GM19397 (cell line): ENCODE measurements around the gene SIVA1.
"Not testable (repeated sequence)": the region's sequence is repeated elsewhere in the genome, so short reads cannot be mapped to it uniquely, and the experiment has no call there.

Experiments used
- ATAC-seq: cut with Tn5 transposase; IDR thresholded peaks from one replicate; pipeline ENCODE4 v1.9.1; 2021; ENCODE audit warnings: mild to moderate bottlenecking, moderate library complexity; ENCODE audit not compliant: unreplicated experiment

Gene SIVA1

DNA sequence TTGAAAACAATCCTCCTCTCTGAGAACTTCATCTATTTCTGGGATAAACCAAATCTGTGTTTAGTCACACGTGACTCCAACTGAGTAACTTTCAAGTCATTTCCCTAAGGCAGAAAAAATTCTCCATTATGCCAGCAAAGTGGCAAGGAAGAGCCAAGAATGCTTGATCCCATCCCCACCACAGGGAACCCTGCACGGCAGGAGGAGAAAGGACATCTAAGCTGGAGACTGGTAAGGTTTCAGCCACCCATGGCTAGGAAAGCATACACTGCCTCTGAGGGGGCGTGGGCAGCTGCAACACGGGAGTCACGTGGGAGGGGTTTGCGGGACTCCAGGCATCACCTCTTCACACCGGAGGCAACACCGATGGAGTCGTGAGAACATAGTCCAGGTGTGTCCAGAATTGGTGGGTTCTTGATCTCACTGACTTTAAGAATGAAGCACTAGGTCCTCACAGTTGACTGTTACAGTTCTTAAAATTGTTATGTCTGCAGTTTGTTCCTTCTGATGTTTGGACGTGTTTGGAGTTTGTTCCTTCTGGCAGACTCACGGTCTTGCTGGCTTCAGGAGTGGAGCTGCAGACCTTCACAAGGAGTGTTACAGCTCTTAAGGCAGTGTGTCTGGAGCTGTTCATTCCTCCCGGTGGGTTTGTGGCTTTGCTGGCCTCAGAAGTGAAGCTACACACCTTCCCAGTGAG is 2.7 kb upstream of the SIVA1 start:
- no peak for ATAC-seq

DNA sequence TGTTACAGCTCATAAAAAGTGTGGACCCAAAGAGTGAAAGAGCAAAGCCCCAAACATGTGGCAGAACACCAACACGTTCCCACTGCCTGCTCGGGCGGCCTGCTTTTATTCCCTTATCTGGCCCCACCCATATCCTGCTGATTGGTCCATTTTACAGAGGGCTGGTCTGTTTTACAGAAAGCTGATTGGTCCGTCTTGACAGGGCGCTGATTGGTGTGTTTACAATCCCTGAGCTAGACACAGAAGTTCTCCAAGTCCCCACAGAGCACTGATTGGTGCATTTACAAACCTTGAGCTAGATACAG is 2.2 kb upstream of the SIVA1 start:
- ATAC-seq: not testable (repeated sequence)

DNA sequence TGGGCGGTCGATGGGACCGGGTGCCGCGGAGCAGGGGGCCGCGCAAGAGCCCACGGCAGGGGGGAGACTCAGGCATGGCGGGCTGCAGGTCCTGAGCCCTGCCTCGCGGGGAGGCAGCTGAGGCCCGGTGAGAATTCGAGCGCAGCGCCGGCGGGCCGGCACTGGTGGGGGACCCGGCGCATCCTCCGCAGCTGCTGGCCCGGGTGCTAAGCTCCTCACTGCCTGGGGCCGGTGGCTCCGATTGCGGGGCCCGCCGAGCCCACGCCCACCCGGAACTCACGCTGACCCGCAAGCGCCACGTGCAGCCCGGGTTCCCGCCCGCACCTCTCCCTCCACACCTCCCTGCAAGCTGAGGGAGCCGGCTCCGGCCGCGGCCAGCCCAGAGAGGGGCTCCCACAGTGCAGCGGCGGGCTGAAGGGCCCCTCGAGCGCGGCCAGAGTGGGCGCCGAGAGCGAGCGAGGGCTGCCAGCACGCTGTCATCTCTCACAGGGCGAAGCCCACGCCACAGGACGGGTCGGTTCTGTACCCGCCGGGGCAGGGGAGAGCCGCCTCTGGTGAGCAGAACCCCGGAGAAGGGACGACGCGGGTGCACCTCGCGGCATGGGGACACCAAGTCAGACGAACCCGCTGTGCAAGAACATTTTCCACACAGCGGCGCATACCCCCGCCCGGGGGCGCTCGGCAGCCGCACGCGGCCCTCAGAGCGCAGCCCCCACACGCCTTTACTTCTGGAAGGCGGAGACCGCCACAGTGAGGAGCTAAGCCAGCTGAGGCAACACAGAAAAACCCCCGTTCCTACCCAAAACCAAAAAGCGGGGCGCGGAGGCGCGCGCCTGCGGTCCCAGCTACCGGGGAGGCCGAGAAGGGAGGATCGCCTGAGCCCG is 1.2 kb upstream of the SIVA1 start:
- ATAC-seq: no peak

GRCh38 chr14:104752423-104752734 is 568 bp upstream of the SIVA1 start:
- no peak for ATAC-seq

DNA sequence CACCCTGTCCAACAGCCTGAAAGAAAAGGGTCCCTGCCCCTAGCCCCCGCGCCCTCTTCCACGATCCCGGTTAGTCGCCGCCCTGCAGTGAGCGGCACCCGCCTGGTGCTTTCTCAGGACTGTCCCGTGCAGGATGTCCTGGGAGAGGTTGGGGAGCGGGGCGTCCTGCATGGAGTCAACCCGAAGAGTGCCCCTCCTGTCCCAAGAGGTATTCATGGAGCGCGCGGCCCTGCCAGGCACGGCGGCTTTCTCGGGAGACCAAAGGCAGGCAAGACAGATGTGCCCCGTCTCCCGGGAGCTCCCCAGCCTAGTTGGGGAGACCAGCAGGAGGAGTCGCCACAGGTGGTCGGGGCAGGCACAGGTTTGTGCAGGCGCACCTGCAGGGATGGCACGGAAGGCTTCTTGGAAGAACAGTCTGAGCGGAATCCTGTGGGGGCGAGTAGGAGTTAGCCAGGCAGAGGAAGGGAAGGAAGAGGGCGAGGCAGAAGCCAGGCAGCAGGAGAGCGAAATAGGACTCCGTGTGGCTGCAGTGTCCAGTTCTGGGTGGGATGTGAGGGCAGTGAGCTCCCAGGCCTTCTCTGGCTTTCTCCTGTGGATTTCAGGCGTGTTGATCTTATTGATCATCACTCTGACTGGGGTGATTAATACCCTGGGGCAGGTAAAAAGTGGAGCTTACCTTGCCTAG is 723 bp downstream of the SIVA1 start:
- ATAC-seq: no peak

DNA sequence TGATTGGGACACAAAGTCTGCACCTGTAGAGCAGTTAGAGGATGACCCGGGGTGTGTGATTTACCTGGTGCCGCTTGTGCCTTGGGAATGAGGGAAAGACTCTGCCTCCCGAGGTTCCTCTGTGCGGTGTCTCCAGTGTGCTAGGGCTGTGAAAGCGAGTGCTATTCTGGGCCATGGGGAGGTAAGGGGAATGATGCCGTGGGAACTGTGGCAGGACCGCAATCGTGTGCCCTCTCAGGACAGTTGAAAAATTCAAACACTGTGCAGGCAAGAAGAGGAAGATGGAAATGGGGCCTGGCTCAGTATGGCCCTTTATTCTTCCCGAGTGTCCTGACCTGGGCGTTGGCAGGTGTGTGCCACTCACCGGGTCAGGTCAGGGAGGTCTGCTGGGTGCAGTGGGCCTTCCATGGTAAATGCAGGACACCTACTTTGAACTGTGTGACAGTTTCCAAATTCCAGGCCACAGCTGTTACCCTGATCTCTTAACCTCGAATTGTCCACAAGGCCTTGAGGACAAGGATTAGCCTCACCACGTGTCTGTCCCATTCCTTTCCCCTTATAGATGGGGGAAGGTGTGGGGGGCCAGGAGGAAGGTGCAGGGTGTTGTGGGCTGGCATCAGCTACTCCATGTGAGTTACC is 1.4 kb downstream of the SIVA1 start:
- no peak for ATAC-seq

DNA sequence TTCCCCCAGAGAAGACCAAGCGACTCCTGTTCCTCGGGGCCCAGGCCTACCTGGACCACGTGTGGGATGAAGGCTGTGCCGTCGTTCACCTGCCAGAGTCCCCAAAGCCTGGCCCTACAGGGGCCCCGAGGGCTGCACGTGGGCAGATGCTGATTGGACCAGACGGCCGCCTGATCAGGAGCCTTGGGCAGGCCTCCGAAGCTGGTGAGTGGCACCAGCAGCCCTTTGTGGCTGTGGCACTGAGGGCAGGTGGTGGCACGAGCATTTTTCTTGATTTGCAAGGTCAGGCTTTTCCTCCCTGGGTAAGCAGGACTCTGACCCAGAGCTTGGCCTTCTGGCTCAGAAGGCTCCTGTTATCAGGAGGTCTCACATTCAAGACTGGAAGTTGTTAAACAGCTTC is 2.7 kb downstream of the SIVA1 start:
- ATAC-seq: no peak

DNA sequence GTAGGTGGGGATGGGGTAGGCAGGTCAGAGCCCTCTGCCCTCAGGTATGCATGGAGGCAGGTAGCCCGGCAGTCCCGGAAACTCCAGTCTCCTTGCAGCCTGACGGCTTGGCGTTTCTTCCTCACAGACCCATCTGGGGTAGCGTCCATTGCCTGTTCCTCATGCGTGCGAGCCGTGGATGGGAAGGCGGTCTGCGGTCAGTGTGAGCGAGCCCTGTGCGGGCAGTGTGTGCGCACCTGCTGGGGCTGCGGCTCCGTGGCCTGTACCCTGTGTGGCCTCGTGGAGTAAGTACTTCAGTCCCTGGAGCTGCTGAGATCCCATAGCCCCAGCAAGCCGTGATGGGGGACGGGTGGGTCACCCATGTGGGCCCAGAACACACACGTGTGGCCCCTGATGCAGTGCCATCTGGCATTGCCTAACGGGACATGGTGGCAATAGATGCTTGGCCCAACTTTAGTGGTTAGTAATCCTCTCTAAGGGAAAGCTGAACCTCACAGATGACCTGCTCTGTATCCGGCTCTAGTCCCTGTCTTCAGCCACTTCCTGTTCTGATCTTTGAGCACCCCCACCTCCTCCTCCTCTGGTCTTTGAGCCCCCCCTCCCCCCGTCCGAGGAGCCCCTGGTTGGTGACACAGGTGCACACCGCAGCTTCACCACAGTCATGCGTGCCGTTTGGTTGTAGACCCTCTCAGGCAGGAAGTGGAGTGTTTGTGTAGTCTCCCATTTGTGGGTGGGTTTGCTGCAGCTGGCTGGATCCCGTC is 3.7 kb downstream of the SIVA1 start:
- ATAC-seq: no peak

DNA sequence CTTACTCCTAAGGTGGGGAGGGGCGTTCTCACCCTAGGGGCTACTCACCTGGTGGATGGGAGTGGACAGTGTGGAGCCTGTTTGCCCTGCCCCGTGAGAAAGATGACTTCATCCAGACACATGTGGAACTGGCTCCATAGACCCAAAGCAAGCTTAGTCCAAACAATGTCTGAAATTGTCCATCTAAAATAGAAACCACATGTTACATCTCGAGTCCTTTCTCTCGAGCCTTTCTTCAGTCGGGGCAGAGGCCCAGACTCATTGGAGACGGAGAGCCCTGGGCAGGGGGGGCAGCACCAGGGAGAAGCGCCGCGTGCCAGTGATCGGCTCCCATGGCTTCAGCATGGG is 4.3 kb downstream of the SIVA1 start:
- ATAC-seq: no peak

- no peak for ATAC-seq
Measured at GRCh38 chr14:104757681-104758392, 4.9 kb downstream of the SIVA1 start.

DNA sequence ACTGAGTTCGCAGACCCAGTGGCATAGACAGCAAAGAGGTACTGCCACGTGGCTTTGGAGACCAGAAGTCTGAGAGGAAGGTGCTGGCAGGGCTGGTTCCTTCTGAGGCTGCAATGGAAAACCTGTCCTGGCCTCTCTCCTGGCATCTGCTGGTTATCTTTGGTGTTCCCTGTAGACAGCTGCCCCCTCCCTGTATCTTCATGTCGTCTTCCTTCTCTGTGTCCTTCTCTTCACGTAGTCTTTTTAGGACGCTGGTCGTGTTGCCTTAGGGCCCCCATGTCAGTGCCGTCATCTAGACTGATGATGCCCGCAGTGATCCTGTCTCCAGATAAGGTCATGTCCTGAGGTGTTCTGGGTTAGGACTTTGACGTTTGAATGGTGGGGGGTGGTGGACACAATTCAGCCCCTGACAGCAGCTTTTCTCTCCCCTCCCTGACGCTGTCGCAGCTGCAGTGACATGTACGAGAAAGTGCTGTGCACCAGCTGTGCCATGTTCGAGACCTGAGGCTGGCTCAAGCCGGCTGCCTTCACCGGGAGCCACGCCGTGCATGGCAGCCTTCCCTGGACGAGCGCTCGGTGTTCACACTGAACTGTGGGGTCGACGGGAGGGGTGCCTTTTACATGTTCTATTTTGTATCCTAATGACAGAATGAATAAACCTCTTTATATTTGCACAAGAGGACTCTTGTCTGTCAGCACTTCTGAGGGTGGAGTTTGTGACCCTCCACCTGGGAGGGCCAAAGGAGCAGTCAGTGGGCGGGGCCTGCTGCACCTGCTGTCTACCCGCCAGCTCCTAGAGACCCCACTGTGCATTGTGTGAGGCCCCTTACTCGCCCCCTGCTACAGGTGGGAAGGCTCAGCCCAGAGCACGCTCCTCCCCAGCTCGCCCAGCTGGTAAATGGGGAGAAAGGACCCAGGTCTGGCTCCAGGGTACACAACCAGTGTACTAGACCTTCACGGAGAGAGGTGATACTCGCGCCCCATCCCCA is 6.3 kb downstream of the SIVA1 start:
- ATAC-seq: no peak

DNA sequence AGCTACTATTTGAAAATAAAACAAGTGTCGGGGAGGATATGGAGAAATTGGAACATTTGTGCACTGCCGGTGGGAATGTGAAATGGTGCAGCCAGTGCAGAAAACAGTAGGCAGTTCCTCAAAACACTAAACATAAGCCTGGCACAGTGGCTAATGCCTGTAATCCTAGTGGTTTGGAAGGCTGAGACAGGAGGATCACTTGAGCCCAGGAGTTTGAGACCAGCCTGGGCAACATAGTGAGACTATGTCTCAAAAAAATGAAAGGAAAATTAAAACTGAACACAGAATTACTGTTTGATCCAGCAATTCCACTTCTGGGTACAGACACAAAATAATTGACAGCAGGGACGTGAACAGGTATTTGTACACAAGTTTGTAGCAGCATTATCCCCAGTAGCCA is 12.6 kb downstream of the SIVA1 start:
- ATAC-seq: no peak

DNA sequence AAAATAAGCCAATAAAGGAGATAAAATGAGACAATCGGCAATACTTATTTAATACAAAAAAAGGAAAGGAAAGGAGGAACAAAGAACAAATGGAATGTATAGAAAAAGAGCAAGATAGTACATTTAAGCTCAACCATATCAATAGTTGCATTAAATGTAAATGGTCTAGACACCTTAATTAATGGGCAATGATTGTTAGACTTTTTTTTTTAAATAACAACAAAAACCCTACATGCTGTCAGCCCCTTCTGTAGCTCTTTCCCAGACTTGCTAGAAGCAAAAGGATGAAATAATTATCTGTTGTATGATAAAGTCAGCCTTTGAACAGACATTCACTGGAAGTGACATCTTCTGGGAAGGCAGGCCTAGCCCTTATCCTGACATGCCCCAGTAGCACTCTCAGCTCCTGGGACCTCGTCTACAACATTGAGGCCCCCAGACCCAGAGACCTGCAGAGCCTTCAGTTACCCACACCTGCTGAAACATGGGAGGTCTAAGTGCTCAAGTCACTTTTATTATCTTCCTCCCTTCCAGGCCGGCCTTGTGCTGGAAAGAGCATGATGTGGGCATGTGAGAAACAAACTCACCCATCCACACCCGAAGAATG is 13.4 kb downstream of the SIVA1 start:
- no peak for ATAC-seq

DNA sequence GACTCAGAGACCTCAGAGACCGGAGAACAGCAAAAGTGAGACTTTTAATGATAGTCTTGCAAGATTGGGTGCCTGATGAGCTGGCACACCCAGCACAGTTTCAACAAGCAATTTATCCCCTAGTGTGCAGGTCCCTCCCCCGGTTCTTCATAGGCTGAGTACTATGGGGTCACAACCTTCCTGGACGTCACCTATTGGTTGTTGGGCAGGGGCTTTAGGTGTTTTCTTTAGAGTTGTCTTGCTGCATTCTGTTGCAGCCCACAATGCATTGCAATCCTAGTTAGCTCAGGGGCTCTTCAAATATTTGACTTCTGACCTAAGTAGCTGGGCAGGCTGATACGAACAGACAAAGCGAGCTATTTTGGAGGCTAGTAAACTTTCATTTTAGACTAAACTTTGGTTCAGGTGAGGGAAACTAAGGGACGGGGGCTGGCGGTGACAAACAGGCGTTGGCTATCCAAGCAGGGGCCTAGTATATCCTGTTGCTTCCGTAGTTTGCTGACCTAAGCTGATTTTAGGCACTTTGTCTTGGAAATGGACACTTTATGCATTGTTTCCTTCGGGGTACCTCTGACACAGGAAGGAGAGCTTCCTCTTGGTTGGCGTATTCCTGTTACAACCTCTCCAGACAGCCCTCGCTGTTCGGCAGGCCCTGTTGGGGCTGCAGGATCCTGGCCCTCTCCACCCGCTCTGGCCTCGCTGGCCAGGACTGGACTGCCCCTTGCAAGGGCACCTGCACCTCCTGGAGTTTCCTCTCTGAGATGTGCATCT is 14.1 kb downstream of the SIVA1 start:
- ATAC-seq: no peak

GRCh38 chr14:104767634-104767918 is 14.6 kb downstream of the SIVA1 start:
- no peak for ATAC-seq

DNA sequence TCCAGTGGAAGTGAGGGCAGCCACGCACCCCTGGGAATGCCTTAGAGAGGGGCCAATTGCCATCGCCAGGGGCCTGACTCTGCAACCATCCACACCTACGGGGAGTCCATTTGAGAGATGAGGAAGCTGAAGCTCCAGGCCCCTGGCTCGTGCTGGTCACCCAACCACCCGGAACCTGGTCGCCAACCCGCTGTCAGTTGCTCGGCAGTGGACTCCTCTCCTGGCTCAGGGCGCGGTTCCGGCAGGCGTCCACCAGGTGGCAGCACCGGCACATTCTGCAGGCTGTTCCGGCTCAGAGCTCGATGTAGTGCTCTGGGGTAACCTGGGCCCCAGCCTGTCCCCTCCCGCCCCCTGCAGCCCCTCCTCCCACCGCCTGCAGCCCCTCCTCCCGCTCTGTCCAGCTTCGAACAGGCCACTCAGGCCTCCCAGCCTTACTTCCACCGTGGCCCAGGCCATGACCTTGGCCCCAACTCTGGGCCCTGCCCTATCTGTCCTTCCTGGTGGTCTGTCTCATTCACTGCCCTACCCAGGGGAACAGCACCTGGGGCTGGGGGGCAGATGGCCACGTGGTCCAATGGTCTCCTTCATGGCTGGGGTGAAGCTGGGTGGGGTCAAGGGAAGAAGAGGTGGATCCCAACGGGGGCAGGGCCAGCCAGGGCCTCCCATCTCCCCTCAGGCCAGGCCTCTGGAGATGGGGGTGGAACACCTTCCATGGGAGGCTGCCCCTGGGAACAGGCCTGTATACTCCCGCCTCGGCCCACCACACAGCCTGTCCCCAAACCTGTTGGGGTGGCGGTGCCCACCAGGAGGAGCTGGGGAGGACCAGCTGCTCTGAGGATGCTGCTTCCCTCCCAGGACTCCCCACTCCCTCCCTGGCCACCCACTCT is 15.7 kb downstream of the SIVA1 start:
- ATAC-seq: peak; percentile 69

DNA sequence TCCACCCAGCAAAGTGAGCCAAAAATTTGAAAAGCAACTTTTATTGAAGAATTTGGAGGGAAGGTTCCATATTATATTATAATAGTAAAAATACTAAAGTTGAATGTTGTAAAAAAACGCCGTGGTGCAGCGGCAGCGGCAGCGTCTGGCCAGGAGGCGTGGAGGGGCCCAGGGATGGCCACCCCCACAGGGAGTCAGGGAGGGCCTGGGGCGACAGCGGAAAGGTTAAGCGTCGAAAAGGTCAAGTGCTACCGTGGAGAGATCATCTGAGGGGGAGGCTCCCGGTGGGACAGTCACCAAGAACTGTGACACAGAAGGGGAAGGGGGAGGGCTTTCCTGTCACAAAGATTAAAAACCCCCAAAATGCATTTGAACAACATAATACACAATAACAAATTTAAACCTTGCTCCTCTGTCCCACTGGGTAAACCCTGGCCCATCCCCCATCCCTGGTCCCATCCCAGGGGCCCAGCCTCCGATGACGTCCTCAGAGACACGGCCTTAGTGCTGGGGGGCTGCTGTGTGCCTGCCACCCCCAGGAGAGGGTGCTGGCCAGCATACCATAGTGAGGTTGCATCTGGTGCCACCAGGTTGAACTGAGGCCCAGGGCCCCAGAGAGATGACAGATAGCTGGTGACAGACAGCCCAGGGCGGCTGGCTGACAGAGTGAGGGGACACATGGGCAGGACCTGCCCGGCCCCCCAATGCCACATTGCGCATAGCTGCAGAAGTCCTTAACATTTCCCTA is 16.6 kb downstream of the SIVA1 start:
- ATAC-seq: no peak
